ENCODE measurements around the gene SLC7A4.

Gene SLC7A4

DNA sequence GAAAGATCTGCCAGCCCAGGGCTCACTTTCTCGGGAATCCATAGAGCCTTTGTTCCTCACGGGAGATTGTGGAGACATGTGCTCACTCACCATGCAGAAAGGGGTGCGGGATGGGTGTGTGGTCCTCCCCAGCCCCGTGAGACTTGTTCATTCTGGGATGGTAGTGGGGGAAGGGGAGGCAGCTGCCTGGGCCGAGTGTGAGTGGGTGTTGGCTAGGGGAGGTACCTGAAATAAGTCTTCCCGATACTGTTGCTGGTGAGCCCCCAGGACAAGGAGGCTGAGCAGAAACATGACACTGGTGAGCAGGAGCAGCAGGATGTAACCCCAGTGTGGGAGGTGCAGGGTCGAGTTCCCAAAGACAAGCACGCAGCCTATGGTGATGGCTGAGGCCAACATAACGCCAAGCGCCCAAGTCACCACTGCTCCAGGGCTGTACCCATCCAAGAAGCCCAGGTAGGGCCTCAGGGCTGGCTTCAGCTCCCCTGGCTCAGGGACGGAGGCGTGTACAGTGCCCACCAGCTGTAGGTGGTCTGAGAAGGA, 2.8 kb downstream of the SLC7A4 start:
- Histone ChIP-seq H3K27ac (ENCODE audit: insufficient read depth, low read length, poor library complexity, severe bottlenecking) (no peak overlapping the region), H3K9me3 (ENCODE audit: control insufficient read depth, low read length) (no peaks in the 10 kb centered on the region), H3K36me3 (ENCODE audit: control insufficient read depth, insufficient read depth, low read length) (no peaks in the 10 kb centered on the region), H3K27me3 (replicated peaks; ENCODE audit: control insufficient read depth, insufficient read depth, low read length, poor library complexity, severe bottlenecking) (peaks cover 8% of the 10 kb centered on the region), H3K4me3 (ENCODE audit: insufficient read depth, low read depth, low read length, poor library complexity, severe bottlenecking) (no peak overlapping the region), H3K4me1 (ENCODE audit: control insufficient read depth, insufficient read depth, low read length, poor library complexity, severe bottlenecking) (peaks cover 11% of the 10 kb centered on the region)
- DNase-seq: no peak

DNA sequence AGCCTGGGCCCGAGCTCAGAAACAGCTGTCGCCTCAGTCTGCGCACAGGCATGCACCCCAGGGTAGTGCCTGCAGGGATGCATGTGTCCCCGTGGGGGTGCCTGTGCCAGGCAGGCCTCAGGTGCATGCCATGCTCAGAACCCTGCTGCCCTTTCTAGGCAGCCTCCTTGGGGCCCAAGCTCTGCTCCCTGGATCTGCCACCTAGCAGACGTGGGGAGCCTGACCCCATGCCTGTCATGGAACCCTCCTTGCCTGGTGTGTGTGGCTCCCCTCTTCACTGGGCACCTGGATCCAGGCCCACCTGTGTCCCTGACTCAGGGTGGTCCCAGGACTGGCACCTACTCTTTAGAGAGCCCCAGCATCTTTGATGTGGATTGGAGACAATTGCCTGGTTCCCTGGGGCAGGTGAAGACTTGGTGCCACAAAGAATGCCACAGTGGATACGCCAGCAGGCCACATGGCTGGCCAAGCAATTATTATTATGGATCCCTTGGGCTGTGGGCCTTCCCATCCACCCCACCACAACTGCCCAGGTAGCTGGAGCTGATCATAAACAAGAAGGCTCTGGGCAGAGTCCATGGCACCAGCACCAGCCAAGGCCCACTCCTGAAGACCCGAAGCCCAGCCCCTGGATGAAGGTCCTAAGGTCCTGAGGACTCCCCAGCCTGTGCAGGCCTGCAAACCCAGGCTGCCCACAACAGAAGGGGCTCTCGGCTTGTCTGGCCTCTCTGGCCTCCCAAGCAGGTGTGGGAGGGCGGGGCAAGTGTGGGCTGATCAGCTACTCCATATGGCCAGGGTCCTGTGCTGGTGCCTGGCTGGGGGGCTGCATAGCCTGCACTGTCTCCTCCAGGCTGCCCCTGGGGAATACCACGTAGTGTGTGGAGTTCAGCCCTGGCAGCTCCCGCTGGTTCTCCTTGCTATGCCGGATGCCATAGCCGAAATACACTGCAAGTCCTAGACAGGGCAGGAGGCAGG, 3.8 kb downstream of the SLC7A4 start:
- Histone ChIP-seq H3K36me3 (ENCODE audit: control insufficient read depth, insufficient read depth, low read length) (no peaks in the 10 kb centered on the region), H3K27me3 (replicated peaks; ENCODE audit: control insufficient read depth, insufficient read depth, low read length, poor library complexity, severe bottlenecking) (peaks cover 8% of the 10 kb centered on the region), H3K27ac (ENCODE audit: insufficient read depth, low read length, poor library complexity, severe bottlenecking) (no peak overlapping the region), H3K9me3 (ENCODE audit: control insufficient read depth, low read length) (no peaks in the 10 kb centered on the region), H3K4me1 (ENCODE audit: control insufficient read depth, insufficient read depth, low read length, poor library complexity, severe bottlenecking) (peaks cover 11% of the 10 kb centered on the region), H3K4me3 (ENCODE audit: insufficient read depth, low read depth, low read length, poor library complexity, severe bottlenecking) (no peak overlapping the region)
- no peak for DNase-seq

DNA sequence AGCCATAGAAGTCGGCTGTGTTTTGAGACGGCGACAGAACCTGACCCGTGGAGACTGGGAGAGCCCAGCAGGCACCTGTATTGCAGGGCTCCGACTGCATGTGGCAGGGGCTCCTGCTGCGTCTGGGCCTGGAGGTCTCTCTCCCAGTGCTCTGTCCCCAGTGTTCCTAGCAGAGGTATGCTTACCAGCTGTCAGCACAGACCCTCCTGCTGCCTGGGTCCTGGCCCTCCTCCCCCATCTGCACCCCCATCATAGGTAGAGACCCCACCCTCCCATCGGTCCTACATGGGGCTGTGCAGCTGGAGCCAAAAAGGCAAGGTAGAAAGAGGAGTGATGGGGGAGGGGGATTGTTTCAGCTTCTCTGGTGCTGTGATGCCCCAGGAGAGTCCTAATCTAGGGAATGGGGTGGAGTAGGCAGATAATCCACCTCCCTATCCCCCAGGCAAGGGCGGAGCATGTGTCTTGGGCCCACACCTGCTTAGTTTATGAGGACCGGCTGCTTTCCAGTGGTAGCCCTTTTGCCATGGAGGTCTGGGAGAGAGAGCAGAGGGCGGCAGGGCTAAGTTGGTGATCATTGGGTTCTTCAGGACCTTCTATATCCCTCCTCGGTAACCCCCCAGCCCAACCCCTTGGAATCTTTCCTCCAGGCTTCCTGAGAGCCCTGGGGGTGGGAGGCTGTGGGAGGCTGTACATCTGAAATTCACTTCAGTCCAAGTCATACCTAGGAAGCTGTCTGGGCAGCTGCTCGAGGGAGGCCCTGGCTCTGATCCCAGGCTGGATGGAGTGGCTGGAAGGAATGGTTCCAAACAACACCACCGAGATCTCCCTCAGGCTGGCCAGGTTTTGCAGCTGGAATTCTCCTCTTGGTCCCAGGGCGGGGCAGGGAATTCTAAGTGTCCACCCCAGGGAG, 5.3 kb downstream of the SLC7A4 start:
- H3K9me3 ChIP-seq (ENCODE audit: control insufficient read depth, low read length): no peaks in the 10 kb centered on the region
- DNase-seq: no peak
- peaks cover 8% of the 10 kb centered on the region for H3K4me1 ChIP-seq (ENCODE audit: control insufficient read depth, insufficient read depth, low read length, poor library complexity, severe bottlenecking)
- H3K27me3 ChIP-seq (replicated peaks; ENCODE audit: control insufficient read depth, insufficient read depth, low read length, poor library complexity, severe bottlenecking): no peaks in the 10 kb centered on the region
- no peak overlapping the region for H3K4me3 ChIP-seq (ENCODE audit: insufficient read depth, low read depth, low read length, poor library complexity, severe bottlenecking)
- no peaks in the 10 kb centered on the region for H3K36me3 ChIP-seq (ENCODE audit: control insufficient read depth, insufficient read depth, low read length)
- no peak overlapping the region for H3K27ac ChIP-seq (ENCODE audit: insufficient read depth, low read length, poor library complexity, severe bottlenecking)

DNA sequence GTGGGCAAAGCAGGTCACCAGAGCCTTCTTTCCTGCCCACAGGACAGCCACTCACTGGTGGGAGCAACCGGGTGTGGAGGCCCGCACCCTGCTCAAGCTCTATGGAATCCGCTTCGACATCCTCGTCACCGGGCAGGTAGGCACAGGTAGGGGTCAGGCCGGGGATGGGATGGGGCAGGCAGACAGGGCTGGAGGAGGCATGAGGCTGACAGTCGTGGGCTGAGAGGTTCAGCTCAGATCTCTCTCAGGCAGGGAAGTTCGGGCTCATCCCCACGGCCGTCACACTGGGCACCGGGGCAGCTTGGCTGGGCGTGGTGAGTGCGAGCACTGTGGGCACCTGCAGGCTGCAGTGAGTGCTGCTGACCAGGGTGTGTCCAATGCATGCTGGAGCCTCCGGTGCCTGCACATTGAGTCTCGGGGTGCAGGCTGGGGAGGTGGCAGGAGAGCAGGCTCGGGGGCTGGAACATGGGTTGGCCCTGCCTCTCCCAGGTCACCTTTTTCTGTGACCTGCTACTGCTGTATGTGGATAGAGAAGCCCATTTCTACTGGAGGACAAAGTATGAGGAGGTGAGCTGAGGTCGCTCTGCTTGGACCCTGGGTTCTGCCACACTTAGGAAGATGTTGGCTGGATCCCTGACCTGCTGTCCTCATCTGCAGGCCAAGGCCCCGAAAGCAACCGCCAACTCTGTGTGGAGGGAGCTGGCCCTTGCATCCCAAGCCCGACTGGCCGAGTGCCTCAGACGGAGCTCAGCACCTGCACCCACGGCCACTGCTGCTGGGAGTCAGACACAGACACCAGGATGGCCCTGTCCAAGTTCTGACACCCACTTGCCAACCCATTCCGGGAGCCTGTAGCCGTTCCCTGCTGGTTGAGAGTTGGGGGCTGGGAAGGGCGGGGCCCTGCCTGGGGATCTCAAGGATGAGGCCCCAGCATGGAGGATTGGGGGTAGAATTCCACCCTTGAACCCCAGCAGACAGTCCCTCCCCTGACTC, 6.3 kb downstream of the SLC7A4 start:
- peaks cover 4% of the 10 kb centered on the region for H3K4me1 ChIP-seq (ENCODE audit: control insufficient read depth, insufficient read depth, low read length, poor library complexity, severe bottlenecking)
- no peak for DNase-seq
- no peaks in the 10 kb centered on the region for H3K36me3 ChIP-seq (ENCODE audit: control insufficient read depth, insufficient read depth, low read length)
- H3K4me3 ChIP-seq (ENCODE audit: insufficient read depth, low read depth, low read length, poor library complexity, severe bottlenecking): no peak overlapping the region
- H3K27ac ChIP-seq (ENCODE audit: insufficient read depth, low read length, poor library complexity, severe bottlenecking): no peak overlapping the region
- no peaks in the 10 kb centered on the region for H3K9me3 ChIP-seq (ENCODE audit: control insufficient read depth, low read length)
- H3K27me3 ChIP-seq (replicated peaks; ENCODE audit: control insufficient read depth, insufficient read depth, low read length, poor library complexity, severe bottlenecking): no peaks in the 10 kb centered on the region

DNA sequence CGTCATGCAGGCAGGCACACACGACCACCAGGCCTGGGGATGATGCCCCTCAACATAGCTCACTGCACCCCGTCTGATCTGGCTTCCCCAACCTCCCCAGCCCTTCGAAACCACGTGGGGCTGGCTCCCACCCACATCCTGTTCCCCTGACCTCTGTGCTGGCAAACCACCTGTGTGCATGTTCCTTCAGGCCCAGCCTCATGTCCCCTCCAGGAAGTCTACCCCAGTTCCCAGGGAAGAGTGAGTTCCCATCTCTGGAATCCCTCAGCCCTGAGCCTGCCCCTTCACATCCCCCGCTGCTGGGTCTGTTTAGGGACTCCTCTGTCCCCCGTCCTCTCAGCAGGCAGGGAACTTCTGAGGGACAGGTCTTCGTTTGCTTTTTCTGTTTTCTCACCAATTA, 7.1 kb downstream of the SLC7A4 start:
- Histone ChIP-seq H3K9me3 (ENCODE audit: control insufficient read depth, low read length) (no peaks in the 10 kb centered on the region), H3K36me3 (ENCODE audit: control insufficient read depth, insufficient read depth, low read length) (no peaks in the 10 kb centered on the region), H3K27ac (ENCODE audit: insufficient read depth, low read length, poor library complexity, severe bottlenecking) (no peak overlapping the region), H3K27me3 (replicated peaks; ENCODE audit: control insufficient read depth, insufficient read depth, low read length, poor library complexity, severe bottlenecking) (no peaks in the 10 kb centered on the region), H3K4me1 (ENCODE audit: control insufficient read depth, insufficient read depth, low read length, poor library complexity, severe bottlenecking) (peaks cover 4% of the 10 kb centered on the region), H3K4me3 (ENCODE audit: insufficient read depth, low read depth, low read length, poor library complexity, severe bottlenecking) (no peak overlapping the region)
- no peak for DNase-seq

DNA sequence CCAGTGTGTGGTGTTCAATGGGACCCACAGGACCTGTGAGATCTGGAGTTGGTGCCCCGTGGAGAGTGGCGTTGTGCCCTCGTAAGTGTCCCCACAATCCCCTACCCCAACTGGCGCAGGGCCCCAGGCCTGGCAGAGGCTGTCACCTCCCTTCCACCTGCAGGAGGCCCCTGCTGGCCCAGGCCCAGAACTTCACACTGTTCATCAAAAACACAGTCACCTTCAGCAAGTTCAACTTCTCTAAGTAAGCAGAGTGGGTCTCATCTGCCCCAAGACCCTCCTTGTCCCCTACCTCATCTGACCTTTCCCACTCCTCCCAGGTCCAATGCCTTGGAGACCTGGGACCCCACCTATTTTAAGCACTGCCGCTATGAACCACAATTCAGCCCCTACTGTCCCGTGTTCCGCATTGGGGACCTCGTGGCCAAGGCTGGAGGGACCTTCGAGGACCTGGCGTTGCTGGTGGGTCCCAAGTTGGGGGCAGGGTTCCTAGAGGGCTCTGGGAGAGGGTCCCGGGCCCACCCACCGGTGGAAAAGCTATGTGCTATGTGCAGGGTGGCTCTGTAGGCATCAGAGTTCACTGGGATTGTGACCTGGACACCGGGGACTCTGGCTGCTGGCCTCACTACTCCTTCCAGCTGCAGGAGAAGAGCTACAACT, 9.3 kb downstream of the SLC7A4 start:
- DNase-seq: no peak
- H3K9me3 ChIP-seq (ENCODE audit: control insufficient read depth, low read length): no peaks in the 10 kb centered on the region
- H3K27me3 ChIP-seq (replicated peaks; ENCODE audit: control insufficient read depth, insufficient read depth, low read length, poor library complexity, severe bottlenecking): no peaks in the 10 kb centered on the region
- no peaks in the 10 kb centered on the region for H3K36me3 ChIP-seq (ENCODE audit: control insufficient read depth, insufficient read depth, low read length)
- H3K4me3 ChIP-seq (ENCODE audit: insufficient read depth, low read depth, low read length, poor library complexity, severe bottlenecking): no peak overlapping the region
- H3K27ac ChIP-seq (ENCODE audit: insufficient read depth, low read length, poor library complexity, severe bottlenecking): no peak overlapping the region
- peaks cover 4% of the 10 kb centered on the region for H3K4me1 ChIP-seq (ENCODE audit: control insufficient read depth, insufficient read depth, low read length, poor library complexity, severe bottlenecking)

DNA sequence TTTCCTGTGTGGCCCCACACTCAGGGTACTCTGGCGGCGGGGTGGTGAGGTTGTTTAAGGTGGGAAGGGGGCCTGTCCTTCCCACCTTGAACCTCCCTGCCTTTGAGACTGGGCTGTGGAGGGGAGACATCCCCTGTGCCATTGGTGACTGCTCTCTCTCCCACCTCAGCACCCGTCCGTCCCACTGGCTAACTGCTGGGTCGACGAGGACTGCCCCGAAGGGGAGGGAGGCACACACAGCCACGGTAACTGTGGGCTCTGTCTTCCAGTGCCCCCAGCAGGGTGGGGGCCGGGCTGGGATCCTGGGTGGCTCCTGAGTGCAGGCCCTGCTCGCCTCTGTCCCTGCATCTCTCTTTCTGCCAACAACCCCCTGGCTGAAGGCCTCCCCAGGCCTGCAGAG, 9.9 kb downstream of the SLC7A4 start:
- Histone ChIP-seq H3K4me1 (ENCODE audit: control insufficient read depth, insufficient read depth, low read length, poor library complexity, severe bottlenecking) (peaks cover 4% of the 10 kb centered on the region), H3K27ac (ENCODE audit: insufficient read depth, low read length, poor library complexity, severe bottlenecking) (no peak overlapping the region), H3K27me3 (replicated peaks; ENCODE audit: control insufficient read depth, insufficient read depth, low read length, poor library complexity, severe bottlenecking) (no peaks in the 10 kb centered on the region), H3K9me3 (ENCODE audit: control insufficient read depth, low read length) (no peaks in the 10 kb centered on the region), H3K36me3 (ENCODE audit: control insufficient read depth, insufficient read depth, low read length) (no peaks in the 10 kb centered on the region), H3K4me3 (ENCODE audit: insufficient read depth, low read depth, low read length, poor library complexity, severe bottlenecking) (no peak overlapping the region)
- DNase-seq: no peak

DNA sequence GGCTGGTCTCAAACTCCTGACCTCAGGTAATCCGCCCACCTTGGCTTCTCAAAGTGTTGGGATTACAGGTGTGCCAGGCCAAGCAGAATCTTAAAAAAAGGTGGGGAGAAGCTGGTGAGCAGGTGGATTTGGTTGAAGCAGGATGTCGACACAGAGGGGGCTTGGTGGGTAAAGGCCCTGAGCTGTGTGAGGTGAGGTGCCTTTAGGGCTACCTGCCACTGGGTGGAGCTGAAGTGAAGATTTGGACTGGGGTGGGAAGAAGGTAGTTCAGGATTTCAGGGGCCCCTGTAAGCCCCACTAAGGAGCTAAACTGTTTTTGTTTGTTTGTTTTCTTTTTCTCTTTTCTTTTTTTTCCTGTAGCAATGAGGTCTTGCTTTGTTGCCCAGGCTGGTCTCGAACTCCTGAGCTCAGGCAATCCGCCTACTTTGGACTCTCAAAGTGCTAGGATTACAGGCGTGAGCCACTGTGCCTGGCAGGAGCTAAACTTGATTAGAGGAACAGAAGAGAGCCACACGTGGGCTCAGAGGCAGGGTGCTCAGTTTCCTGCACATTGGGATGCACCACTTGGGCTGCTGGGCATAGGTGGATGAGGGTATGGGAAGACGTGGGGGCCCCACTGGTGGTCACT, 11.4 kb downstream of the SLC7A4 start:
- no peak for DNase-seq
- no peaks in the 10 kb centered on the region for H3K9me3 ChIP-seq (ENCODE audit: control insufficient read depth, low read length)
- H3K36me3 ChIP-seq (ENCODE audit: control insufficient read depth, insufficient read depth, low read length): no peaks in the 10 kb centered on the region
- H3K27ac ChIP-seq (ENCODE audit: insufficient read depth, low read length, poor library complexity, severe bottlenecking): no peak overlapping the region
- no peaks in the 10 kb centered on the region for H3K27me3 ChIP-seq (replicated peaks; ENCODE audit: control insufficient read depth, insufficient read depth, low read length, poor library complexity, severe bottlenecking)
- peaks cover 4% of the 10 kb centered on the region for H3K4me1 ChIP-seq (ENCODE audit: control insufficient read depth, insufficient read depth, low read length, poor library complexity, severe bottlenecking)
- H3K4me3 ChIP-seq (ENCODE audit: insufficient read depth, low read depth, low read length, poor library complexity, severe bottlenecking): no peak overlapping the region
